ACC112 (cell line): ENCODE measurements around the gene LRRC37B.
"Not testable (repeated sequence)": the region's sequence is repeated elsewhere in the genome, so short reads cannot be mapped to it uniquely, and the experiment has no call there.

ENCODE experiments used
- H2AFZ ChIP-seq: fragments of 200-600 bp; sonication (generic); one replicate; pipeline ENCODE4 v1.6.0; 2017; ENCODE audit warnings: antibody characterized with exemption, low read length; ENCODE audit not compliant: unreplicated experiment
- H3K27ac ChIP-seq: fragments of 200-600 bp; sonication (generic); 2 replicates; pipeline ENCODE4 v1.5.1; 2014; ENCODE audit warnings: low read depth, mild to moderate bottlenecking, antibody characterized with exemption, low read length, moderate library complexity
- H3K27me3 ChIP-seq: fragments of 200-600 bp; sonication (generic); 2 replicates; pipeline ENCODE4 v1.6.1; 2014; ENCODE audit warnings: mild to moderate bottlenecking, antibody characterized with exemption, low read length, moderate library complexity, mixed read lengths; ENCODE audit not compliant: insufficient read depth
- H3K36me3 ChIP-seq: fragments of 200-600 bp; sonication (generic); 2 replicates; pipeline ENCODE4 v1.6.1; 2016; ENCODE audit warnings: mild to moderate bottlenecking, antibody characterized with exemption, low read length, moderate library complexity, mixed read lengths; ENCODE audit not compliant: insufficient read depth
- H3K4me1 ChIP-seq: fragments of 200-600 bp; sonication (generic); one replicate; pipeline ENCODE4 v1.6.1; 2016; ENCODE audit warnings: low read length, mixed read lengths; ENCODE audit not compliant: insufficient read depth, unreplicated experiment, control insufficient read depth
- H3K4me3 ChIP-seq: fragments of 200-600 bp; sonication (generic); 2 replicates; pipeline ENCODE4 v1.5.1; 2014; ENCODE audit warnings: mild to moderate bottlenecking, low read depth, low read length
- H3K79me2 ChIP-seq: fragments of 200-600 bp; sonication (generic); one replicate; pipeline ENCODE4 v1.6.0; 2016; ENCODE audit warnings: low read length; ENCODE audit not compliant: control insufficient read depth, unreplicated experiment, insufficient read depth

Gene LRRC37B

DNA sequence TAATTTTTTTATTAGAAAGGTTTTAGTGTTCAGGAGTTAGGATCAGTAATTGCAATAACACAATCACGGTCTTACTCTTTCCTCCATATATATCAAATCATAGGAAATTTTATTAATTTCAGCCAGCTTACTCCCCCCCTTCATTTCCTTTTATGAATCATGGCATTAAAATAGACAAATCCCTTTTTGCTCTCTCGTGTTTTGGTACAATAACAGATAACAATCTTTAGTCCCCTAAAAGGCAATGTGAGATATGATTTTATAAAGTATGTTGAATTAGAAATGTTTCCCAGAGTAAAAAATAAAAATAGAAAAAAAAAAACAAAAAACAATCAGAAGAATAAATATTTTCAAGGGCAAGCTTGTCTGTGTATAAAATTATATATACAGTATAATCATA lies 92.5 kb downstream of the LRRC37B start:
- H3K4me1 ChIP-seq: no peaks in the 10 kb centered on the region

DNA sequence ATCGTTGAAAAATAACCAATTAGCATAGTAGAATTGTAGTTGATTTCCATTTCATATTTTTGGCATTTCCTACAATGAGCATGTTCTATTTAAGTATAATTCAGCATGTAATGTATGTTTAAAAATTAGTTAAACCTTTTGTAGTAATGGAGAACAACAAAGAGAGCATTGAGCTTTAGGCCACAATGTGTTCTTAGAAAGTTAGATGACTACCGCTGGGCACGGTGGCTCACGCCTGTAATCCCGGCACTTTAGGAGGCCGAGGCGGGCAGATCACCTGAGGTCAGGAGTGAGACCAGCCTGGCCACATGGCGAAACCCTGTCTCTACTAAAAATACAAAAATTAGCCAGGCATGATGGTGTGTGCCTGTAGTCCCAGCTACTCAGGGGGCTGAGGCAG lies 93.1 kb downstream of the LRRC37B start:
- H3K4me1 ChIP-seq, H3K36me3 ChIP-seq, H3K27ac ChIP-seq, H2AFZ ChIP-seq, H3K27me3 ChIP-seq, H3K79me2 ChIP-seq, H3K4me3 ChIP-seq: not testable (repeated sequence)

More for the DNA sequence above, 92.5 kb downstream of the LRRC37B start:
- Histone ChIP-seq H2AFZ (no peak overlapping the region), H3K27ac (no peak overlapping the region), H3K79me2 (no peaks in the 10 kb centered on the region), H3K27me3 (no peaks in the 10 kb centered on the region), H3K36me3 (no peaks in the 10 kb centered on the region), H3K4me3 (no peak overlapping the region)

DNA sequence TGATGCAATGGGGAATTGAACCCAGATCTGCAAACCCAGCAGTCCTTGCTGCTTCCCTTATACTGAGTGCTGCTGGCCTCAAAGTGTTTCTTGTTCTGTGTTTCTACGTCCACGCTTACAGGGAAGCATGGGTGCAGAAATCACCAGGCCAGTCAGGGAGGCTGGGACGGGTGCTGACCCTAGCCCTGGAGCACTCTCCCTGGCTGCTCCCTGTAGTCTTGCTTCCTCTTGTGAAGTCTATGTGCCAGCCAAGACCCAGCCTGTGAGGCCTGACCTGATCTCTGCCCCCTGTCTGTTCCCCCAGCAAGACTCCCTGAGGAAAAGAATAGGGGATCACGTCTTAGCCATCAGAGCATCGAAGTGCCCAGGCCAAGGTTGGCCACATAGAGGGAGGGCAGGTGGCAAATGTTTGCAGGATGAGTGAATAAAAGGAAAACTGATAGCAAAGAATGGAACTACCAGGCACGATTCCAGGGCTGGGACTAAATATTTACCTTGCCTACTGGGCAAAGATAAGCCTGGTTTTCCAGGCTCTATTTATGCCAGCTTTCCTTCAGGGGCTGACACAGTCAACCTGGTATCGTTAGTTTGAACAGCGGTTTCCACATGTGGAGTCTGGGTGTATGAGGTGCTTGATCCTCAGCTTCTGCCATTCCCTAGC lies 93.9 kb downstream of the LRRC37B start:
- Histone ChIP-seq H3K36me3 (no peaks in the 10 kb centered on the region), H3K4me3 (no peak overlapping the region), H3K79me2 (no peaks in the 10 kb centered on the region), H3K27ac (no peak overlapping the region), H3K27me3 (no peaks in the 10 kb centered on the region), H2AFZ (no peak overlapping the region), H3K4me1 (no peaks in the 10 kb centered on the region)

DNA sequence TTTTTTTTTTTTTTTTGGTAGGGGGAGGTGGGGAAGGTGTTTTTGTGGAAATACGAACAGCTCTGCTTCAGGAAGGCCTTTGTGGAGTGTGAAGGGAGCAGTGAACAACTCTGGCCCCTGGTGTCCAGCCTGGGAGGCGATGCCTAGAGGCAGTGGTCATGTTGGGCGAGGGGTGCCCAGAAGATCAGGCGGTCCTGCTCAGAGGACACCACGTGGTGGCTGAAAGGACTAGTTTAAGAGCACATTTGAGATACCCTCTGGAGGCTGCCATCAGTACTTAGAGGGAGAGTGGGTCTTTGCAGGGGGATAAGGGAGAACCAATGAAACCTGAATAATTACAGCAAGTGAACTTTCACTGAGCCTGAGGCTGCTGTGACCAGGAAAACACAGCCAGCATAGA lies 95.0 kb downstream of the LRRC37B start:
- no peaks in the 10 kb centered on the region for H3K4me1 ChIP-seq
- H3K27me3 ChIP-seq: no peaks in the 10 kb centered on the region
- H3K4me3 ChIP-seq: no peak overlapping the region
- H3K79me2 ChIP-seq: no peaks in the 10 kb centered on the region
- H3K27ac ChIP-seq: no peak overlapping the region
- H2AFZ ChIP-seq: no peak overlapping the region
- H3K36me3 ChIP-seq: no peaks in the 10 kb centered on the region

DNA sequence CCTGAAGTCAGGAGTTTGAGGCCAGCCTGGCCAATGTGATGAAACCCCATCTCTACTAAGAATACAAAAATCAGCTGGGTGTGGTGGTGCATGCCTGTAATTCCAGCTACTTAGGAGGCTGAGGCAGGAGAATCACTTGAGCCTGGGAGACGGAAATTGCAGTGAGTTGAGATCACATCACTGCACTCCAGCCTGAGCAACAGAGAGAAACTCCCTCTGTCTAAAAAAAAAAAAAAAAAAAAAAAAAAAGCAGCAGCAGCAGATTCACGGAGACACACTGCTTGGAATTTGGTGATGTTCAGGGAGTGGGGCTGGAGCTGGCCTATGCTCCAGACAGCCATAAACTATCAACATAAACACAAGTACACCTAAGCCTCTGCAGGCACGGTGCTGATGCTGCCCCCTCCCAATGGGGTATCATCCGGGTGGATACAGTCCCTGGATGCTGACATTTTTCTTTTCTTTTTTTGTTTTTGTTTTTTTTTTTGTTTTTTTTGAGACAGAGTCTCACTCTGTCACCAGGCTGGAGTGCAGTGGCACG lies 95.5 kb downstream of the LRRC37B start:
- H2AFZ ChIP-seq: no peak overlapping the region
- no peaks in the 10 kb centered on the region for H3K79me2 ChIP-seq
- H3K4me1 ChIP-seq: no peaks in the 10 kb centered on the region
- H3K36me3 ChIP-seq: no peaks in the 10 kb centered on the region
- no peaks in the 10 kb centered on the region for H3K27me3 ChIP-seq
- no peak overlapping the region for H3K27ac ChIP-seq
- no peak overlapping the region for H3K4me3 ChIP-seq
